ENCODE measurements around the gene HIVEP2.

HIVEP2 gene

GRCh38 chr6:142728364-142728763, 216.6 kb downstream of the HIVEP2 start:
- no peak overlapping the region for H3K4me3 ChIP-seq (ENCODE audit: control insufficient read depth, low read depth, low read length)
- DNase-seq (ENCODE audit: low read depth), result no peak
- TF ChIP-seq CTCF (IDR thresholded peaks at IDR 0.05; ENCODE audit: control insufficient read depth, insufficient read depth, low read depth, low read length, missing control alignments), result no peak

- no peak overlapping the region for H3K4me3 ChIP-seq (ENCODE audit: control insufficient read depth, low read depth, low read length)
- no peak for DNase-seq (ENCODE audit: low read depth)
- TF ChIP-seq CTCF (IDR thresholded peaks at IDR 0.05; ENCODE audit: control insufficient read depth, insufficient read depth, low read depth, low read length, missing control alignments), result no peak
These were observed 218.4 kb downstream of the HIVEP2 start for GRCh38 chr6:142726616-142727015.

- no peak overlapping the region for H3K4me3 ChIP-seq (ENCODE audit: control insufficient read depth, low read depth, low read length)
- no peak for DNase-seq (ENCODE audit: low read depth)
- no peak for TF ChIP-seq CTCF (IDR thresholded peaks at IDR 0.05; ENCODE audit: control insufficient read depth, insufficient read depth, low read depth, low read length, missing control alignments)
These were observed 219.8 kb downstream of the HIVEP2 start for GRCh38 chr6:142725024-142725770.

GRCh38 chr6:142722841-142723240, 222.1 kb downstream of the HIVEP2 start:
- TF ChIP-seq CTCF (IDR thresholded peaks at IDR 0.05; ENCODE audit: control insufficient read depth, insufficient read depth, low read depth, low read length, missing control alignments), result no peak
- no peak overlapping the region for H3K4me3 ChIP-seq (ENCODE audit: control insufficient read depth, low read depth, low read length)
- DNase-seq (ENCODE audit: low read depth), result no peak

- TF ChIP-seq CTCF (IDR thresholded peaks at IDR 0.05; ENCODE audit: control insufficient read depth, insufficient read depth, low read depth, low read length, missing control alignments), result no peak
- no peak for DNase-seq (ENCODE audit: low read depth)
- no peak overlapping the region for H3K4me3 ChIP-seq (ENCODE audit: control insufficient read depth, low read depth, low read length)
These were observed 223.0 kb downstream of the HIVEP2 start for GRCh38 chr6:142722012-142722411.

- H3K4me3 ChIP-seq (ENCODE audit: control insufficient read depth, low read depth, low read length), result no peak overlapping the region
- no peak for TF ChIP-seq CTCF (IDR thresholded peaks at IDR 0.05; ENCODE audit: control insufficient read depth, insufficient read depth, low read depth, low read length, missing control alignments)
- DNase-seq (ENCODE audit: low read depth), result no peak
These were observed 223.6 kb downstream of the HIVEP2 start for GRCh38 chr6:142721215-142721920.

All from AG09309 (cell line).